SKM-1 treated with dmso at 0.1 percent for 144 hours (cell line): ENCODE measurements around the gene CSNK1D.
"Not testable (repeated sequence)": the region's sequence is repeated elsewhere in the genome, so short reads cannot be mapped to it uniquely, and the experiment has no call there.

Experiments used
- DNase-seq: peaks from one replicate; lab custom pipeline; 2025; ENCODE audit not compliant: unreplicated experiment; lab: John Stamatoyannopoulos, UW

The CSNK1D gene

DNA sequence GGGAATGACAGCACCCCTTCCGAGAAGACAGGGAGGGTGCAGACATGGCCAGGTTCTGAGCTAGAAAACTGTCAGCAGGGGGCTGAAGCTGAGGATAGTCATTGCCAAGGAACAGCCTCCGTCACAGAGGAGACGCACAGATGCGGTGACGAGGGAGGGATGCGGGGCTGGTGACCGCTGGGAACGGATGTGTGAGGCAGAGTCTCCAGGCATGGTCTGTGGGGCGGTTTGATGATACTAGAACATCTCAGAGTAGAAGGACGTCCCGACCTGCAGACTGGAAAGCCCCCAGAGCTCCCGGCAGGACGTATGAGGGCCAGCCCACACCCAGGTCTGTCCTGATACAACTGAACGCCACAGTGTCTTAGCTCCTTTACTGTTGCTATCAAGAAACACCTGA is 1.8 kb upstream of the CSNK1D start:
- no peak for DNase-seq

DNA sequence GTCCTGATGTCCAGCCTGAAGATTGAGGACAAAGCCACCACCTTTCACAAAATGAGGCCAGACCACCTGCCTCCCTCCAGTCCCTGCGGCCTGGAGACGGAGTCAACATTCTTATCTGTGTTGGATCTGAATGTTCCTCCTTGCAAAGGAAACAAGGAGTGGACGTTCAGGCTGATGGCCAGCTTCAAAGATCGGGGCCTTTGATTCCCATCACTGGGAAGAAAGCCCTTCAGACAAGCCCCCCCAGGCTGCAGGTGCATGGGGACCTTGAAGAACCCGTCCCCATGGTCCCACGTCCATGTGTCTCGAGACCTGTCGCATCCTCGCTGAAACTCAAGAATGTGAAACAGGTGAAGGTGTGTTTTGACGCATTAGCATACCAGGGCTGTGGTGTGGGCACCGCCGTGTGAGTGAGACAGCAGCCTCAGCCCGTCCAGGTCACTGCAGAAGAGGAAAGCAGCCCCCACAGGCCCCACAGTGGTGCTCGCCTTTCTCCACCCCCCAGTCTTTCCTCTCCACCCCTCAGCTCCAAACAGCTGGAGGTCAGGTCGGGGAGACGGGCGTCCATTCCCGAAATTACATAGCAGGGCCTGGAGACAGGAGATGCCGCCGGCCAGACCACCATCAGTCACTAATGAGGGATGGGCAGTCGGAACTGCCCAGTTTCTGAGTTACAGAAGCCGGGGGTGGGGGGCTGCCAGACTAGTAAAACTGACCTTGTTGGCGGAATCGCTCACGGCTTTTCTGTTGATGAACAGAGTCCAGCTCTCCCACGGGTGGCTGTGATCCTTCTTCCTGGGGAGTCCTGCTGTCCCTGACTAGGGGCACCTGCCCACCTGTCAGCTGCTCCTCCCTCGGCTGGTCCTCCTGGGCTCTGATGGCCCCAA is 877 bp upstream of the CSNK1D start:
- no peak for DNase-seq

DNA sequence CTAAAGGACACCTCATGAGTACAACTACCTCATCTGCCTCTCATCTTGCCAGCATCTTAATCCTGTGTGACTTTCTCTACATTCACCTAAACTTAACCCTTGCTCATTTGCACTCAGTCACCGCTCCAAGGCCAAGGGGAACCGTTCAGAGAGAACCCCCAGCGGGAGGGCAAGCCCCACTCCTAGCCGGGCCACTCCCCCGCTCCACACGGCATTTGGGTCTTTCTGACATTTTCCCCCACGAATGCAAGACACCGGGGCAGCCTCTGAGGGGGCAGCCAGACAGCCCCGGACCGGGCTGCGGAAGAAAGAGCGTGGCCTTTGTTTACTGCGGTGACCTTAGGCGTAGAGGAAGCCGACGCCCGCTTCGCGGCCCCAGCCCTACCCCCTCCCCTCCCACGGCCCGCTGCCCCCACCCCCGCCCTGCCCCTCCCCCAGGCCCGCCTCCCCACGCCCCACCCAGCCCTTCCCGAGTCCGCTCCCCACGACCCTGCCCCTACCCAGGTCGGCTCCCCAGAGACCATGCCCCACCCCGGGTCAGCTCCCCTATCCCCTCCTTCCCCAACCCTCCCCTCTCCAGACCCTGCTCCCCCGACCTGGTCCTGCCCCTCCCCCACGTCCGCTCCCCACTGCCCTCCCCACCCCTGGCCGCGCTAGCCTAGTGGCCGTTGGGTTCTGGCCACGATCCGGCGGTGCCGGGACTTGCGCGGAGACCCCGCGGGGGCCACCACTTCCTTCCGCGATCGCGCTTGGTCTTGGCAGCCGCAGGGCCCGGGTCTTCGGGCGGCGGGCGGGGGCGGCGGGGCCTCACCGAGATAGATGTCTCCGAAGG is 789 bp downstream of the CSNK1D start:
- peak; percentile 11 for DNase-seq

DNA sequence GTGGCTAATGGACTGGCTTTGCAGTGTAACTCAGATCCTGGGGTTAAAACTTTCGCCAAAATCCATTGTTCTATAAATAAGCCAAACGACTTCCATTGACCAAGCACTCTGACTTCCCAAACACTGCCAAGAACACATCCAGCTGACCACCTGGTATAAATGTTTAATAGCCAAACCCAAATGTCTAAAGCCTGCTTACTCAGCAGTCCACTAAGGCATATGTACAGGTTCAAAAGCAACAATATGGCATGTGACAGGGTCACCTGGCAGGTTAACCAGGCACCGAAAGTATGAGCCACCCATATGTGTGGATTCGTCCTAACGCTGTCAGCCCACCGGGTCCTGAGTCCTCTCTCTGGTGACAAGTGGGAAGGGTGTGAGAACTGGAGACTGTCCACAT is 2.1 kb downstream of the CSNK1D start:
- no peak for DNase-seq

DNA sequence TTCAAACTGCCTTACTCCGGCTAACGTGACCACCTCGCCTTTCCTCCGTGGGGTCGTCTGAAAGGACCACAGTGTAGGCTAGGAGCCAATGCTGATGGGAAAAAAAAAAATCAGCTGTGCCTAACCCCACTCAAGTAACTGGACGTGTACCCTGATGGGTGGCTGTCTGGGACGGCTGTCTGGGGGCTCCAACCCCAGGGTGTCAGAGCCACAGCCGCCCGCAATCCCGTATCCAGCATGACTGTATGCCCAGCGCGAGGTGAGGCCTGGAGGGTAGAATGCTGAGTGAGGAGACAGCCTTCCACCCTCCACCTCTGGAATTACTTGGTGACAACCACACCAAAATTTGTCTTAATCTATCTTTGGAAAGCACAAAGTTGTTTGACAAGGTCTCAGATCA is 2.8 kb downstream of the CSNK1D start:
- no peak for DNase-seq

DNA sequence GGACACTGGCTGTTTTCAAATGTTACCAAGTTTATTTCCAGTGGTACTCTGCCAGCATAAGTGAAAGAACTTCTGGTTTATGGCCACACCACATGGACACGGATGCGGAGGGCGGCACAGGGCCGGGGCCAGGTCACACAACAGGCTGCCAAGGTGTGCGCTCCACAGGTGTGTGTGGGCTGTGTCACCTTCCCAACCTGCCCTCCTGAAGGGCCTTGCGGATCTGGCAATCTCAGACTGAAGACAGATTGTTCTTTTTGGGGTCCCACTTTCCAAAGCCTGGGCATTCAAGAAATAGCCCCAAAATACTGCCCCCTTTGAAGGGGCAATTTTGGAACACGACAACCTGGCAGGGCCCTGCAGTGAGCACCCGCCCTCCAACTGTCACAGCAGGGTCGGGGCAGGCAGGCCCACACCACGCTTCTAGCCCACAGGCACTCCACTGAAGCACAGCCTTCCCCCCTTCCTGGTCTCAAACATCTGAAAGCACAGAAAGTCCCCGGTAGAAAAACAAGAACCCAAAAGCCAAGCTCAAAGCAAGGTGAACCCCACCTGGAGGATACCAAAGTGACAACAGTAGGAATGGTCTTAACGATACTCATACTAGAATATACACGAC is 3.5 kb downstream of the CSNK1D start:
- no peak for DNase-seq

DNA sequence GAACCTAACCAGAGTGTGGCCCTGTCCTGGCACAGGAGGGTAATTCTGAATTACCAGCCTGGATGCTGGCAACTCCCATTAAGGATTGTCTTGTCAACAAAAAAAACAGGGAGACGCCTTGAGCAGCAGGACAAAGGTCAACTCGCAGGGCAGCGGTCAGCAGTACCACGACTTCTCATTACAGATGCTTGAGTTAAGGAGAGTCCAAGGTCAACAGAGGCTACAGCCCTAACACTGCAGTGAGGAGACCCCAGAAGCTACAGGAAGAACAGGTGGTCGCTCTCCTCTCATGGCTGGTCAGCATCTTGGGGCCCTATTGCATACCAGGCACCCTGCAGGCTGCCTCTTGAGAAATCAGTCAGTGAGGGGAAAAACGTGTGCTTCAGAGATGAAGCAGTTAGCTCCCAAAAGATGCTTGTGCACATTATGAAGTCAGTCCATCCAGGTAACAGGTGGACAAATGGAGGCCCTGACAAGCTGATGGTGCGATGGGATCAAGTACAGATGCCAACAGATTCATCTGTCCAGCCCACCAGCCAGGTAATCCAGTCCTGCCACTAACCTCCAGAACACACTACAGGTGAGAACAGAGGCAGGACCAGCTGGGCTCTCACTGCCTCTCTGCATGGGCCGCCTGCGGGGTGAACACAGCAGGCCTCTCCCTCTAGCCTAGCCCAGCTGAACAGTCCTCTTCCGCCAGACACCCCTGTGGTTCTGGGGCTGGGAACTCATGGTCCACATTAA is 4.2 kb downstream of the CSNK1D start:
- DNase-seq = no peak

DNA sequence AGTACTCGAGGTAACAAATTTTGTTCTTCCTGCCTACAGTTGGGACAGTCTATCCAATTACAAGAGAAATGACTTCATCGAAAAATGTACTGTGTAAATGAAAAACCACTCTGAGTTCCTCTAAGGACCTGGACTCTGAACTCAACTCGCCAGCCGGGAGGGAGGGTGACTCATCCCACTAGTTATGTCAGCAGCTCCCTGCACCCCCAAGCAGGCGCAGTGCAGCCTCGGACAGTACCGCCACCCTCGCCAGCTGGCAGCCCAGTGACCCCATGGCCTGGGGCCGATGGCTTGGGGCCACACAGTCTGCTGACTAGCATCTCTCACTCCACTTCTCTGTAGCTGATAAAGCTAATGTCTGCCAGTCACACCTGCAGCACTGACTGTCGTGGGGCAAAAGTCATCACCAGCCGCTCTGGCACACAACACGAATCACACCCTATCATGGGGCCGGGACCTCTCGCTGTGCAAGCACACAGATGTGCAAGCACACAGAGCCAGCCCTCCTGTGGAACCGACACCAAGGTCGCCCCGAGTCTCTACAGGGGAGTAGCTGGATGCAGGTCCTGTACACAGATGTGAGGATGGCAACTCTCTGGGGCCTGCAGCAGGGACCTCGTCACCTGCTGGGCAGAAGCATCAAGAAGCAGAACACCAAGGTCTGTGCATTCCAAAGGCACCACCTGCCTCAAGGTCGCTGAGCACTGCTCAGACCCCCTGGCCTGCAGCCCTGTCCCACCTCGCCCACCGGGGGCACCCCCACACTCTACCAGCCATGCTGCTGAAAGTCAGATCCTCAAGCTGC is 5.7 kb downstream of the CSNK1D start:
- no peak for DNase-seq

DNA sequence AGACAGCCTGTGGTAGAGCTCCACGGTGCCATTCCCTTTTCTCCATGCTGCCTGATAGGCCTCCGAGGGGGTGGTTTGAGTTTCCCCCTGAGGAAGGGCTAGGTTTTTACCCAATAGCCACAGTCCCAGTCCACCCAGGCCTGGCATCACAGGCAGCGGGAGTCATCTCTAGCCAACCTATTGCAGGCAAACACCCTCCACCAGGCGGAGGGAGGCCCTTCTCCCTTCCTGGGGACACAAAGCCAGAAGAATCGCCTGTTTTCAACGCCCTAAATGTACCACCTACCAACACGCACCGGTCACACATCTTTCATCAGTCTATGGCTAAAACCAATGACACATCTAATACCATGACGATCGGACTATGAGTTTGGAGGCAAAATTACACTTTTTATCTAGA is 7.4 kb downstream of the CSNK1D start:
- DNase-seq = no peak

DNA sequence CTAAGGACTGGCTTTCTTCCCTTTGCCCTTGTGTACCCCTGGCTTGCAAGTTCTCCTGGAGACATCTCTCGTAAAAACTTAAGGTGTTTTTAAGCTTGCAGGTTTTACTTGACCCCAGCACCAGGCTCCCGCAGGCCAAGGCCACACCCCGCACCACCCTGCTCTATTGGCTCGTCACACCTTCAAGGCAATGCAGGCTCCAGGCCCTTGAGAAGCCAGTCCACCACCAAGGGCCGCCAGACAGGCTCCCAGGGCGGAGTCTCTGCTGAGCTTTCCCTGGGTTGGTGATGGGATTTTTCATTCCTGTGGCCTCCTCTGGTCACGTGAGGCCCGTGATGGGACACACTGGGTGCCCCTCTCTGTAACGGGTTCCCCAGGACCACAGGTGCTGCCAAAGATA is 9.9 kb downstream of the CSNK1D start:
- DNase-seq = no peak

DNA sequence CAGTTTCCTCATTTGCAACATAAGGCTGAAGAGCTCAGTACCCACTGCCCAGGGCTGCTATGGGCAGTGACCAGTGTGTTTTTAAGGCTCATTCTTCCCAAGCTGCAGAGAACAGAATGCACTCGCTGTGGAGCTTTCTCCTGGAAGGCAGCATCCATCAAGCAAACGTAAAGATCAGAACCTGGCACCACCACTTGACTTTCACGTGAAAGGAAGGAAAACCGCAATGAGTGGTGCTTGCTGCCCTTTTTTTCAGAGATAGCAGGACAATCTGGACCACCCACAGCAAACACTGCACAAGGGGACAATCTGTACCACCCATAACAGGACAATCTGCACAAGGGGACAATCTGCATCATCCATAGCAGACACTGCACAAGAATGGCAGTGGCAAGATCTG is 11.2 kb downstream of the CSNK1D start:
- DNase-seq = no peak

DNA sequence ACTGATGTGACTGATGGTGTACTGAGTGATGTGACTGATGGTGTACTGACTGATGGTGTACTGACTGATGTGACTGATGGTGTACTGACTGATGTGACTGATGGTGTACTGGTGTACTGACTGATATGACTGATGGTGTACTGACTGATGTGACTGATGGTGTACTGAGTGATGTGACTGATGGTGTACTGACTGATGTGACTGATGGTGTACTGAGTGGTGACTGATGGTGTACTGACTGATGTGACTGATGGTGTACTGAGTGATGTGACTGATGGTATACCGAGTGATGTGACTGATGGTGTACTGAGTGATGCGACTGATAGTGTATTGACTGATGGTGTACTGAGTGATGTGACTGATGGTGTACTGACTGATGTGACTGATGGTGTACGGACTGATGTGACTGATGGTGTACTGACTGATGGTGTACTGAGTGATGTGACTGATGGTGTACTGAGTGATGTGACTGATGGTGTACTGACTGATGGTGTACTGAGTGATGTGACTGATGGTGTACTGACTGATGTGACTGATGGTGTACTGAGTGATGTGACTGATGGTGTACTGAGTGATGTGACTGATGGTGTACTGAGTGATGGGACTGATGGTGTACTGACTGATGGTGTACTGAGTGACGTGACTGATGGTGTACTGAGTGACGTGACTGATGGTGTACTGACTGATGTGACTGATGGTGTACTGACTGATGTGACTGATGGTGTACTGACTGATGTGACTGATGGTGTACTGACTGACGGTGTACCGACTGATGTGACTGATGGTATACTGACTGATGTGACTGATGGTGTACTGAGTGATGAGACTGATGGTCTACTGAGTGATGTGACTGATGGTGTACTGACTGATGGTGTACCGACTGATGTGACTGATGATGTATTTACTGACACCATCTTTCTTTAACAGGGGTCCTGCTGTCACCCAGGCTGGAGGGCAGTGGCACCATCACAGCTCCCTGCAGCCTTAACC is 13.2 kb downstream of the CSNK1D start:
- not testable (repeated sequence) for DNase-seq

DNA sequence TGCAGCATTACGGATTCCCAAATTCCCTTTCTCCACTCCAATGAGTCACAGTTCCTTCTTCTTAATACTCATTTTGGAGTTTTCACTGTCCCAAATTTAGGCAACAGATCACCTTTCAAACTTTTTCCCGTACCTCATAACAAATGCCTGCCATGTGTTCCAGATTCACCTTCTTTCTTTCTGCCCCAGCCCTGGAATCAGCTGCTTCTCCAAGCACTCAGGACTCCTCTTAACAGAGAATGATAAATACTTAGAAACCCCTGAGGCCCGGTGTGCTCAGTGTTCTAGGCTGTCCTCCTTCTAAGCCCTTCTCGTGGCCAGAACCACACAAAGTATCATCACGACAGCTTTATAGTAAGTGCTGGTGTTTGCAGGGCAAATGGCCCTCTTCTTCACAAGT is 14.9 kb downstream of the CSNK1D start:
- DNase-seq = no peak

DNA sequence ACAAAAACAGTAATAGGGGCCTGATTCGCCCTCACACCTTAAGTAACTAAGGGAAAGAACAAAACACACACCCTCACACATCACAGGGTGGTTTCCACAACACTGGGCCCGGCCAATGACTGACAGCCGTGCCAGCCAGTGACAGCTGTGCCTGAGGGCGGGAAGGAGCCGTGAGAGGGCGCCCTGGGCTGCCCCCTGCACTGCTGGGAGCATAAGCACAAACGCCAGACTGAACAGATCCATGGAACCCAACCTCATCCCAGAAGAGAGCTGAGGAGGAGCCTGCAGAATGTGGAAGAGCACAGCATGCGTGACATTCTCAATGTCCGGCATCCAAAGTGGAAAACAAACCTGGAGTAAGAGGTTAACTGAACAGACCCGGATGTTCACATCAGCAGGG is 16.0 kb downstream of the CSNK1D start:
- DNase-seq = no peak

DNA sequence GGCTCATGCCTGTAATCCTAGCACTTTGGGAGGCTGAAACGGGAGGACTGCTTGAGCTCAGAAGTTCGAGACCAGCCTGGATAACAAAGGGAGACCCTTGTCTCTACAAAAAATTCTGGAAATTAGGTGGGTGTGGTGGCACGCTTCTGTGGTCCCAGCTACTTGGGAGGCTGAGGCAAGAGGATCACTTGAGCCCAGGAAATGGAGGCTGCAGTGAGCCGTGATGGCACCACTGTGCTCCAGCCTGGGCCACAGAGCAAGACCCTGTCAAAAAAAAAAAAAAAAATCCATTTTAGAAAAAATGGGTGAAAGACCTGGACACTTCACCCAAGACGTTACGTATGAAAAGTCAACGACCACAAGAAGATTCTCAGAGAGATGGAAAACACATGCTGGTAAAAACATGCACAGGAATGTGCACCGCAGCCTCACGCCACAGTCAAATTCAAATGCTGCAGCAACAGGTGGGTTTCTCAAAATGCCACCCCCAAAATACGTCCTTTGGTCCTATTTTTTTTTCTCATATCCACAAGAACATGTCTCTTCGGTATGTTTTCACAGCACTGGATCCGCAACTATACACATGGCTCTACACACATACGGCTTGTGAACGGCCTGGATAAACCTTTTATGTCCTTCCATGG is 17.1 kb downstream of the CSNK1D start:
- no peak for DNase-seq

DNA sequence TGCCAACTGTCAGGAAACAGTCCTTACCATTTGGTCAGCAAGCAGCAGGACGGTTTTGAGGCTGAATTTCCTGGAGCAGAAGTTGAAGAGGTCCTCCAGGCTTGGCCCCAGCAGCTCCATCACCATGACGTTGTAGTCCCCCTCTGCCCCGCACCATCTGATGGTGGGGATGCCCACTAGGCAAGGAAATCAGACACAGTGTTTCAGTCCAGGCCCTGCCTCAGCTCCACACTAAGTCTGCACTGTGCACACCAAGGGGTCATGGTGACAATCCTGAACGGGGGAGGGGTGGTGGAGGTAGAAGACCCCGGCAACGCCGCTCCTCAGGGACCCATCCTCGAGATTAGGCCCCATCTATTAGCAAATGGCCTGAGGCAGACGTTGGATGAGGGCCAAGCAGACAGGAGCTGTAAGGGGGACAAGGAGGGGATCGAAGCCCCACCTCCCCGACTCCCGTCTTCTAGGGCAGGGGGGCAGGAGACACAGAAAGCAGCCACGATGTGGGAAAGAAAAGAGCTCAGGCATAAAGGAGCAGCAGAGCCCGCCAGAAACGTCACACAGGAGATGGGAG is 18.0 kb downstream of the CSNK1D start:
- no peak for DNase-seq

DNA sequence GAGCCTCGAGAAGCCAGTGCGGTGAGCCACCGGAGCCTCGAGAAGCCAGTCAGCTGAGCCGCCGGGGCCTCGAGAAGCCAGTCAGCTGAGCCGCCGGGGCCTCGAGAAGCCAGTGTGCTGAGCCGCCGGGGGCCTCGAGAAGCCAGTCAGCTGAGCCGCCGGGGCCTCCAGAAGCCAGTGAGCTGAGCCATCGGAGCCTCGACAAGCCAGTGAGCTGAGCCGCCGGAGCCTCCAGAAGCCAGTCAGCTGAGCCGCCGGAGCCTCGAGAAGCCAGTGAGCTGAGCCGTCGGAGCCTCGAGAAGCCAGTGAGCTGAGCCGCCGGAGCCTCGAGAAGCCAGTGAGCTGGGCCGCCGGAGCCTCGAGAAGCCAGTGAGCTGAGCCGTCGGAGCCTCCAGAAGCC is 18.8 kb downstream of the CSNK1D start:
- not testable (repeated sequence) for DNase-seq

DNA sequence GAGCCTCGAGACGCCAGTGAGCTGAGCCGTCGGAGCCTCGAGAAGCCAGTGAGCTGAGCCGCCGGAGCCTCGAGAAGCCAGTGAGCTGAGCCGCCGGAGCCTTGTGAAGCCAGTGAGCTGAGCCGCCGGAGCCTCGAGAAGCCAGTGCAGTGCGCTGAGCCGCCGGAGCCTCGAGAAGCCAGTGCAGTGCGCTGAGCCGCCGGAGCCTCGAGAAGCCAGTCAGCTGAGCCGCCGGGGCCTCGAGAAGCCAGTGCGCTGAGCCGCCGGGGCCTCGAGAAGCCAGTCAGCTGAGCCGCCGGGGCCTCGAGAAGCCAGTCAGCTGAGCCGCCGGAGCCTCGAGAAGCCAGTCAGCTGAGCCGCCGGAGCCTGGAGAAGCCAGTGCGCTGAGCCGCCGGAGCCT is 19.4 kb downstream of the CSNK1D start:
- DNase-seq = not testable (repeated sequence)
